ENCODE data around the gene UBL4A.

DNA sequence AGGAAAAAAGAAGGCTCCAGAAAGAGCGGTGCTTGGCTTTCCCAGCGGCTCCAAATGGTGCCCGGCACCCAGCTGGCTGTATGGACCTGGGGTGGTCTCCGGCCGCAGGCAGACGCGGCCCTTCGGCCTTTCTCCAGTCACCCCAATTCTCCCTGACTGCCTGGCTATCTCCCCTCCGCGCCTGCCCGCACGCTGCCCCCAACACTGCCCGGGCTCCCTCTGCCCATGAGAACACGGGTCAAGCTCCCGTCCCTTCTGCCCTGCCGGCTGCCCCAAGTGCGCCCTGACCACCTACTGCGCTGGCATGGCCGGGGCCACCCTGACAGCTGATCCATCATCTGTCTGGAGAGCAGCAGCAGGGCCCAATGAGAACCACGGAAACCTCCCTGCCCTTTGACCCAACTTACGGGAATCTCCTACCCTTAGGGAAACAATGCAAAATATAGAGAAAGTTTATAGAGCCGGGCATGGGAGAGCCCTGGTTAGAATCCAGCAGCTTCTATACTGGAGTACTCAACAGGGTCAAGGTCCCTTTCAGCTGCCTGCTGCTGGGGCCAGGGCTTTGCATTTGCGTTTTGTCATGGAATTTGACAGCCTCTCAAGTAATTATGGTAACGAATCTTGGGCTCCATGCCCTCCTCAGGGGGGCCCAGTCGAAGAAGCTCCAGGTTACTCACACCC, 30.8 kb upstream of the UBL4A start:
- TF ChIP-seq POLR2AphosphoS5 (IDR thresholded peaks at IDR 0.05; ENCODE audit: low read depth, low read length) (no peak), POLR2A (IDR thresholded peaks at IDR 0.05; ENCODE audit: low read depth, low read length) (no peak), PAX5 (IDR thresholded peaks at IDR 0.05; ENCODE audit: insufficient read depth, low read length, severe bottlenecking) (no peak), TAF1 (IDR thresholded peaks at IDR 0.05; ENCODE audit: low read depth, low read length) (no peak)
